HepG2 (cell line): ENCODE results near the gene FAHD1. TPM values are rescaled to one million over a fixed set of nuclear protein-coding genes. Genes with fewer than 3 reads are reported as not detected.
A peak's percentile ranks its signal among the peaks of the same experiment; 100 is the strongest.

ENCODE experiments used
- ARNTL ChIP-seq: sonication (generic); formaldehyde crosslinking; IDR thresholded peaks from 2 replicates; pipeline ENCODE4 v1.4.0; 2020; ENCODE audit warnings: mild to moderate bottlenecking, missing genetic modification reagents
- DPF2 ChIP-seq: sonication (generic); formaldehyde crosslinking; IDR thresholded peaks from 2 replicates; pipeline ENCODE4 v1.4.0; 2020; ENCODE audit warnings: mild to moderate bottlenecking, low read depth, missing genetic modification reagents, borderline replicate concordance
- KLF9 ChIP-seq: IDR thresholded peaks from 2 replicates; pipeline ENCODE4 v1.6.1; 2016; ENCODE audit warnings: low read depth
- MAZ ChIP-seq, 2 experiments: sonication (generic) in 1 of 2; formaldehyde crosslinking in 1 of 2; IDR thresholded peaks; 2 replicates each; pipeline versions ENCODE4 v1.5.0 to v1.6.1; 2012 to 2020; ENCODE audit warnings: low read depth in 2 of 2, mild to moderate bottlenecking in 2 of 2, borderline replicate concordance in 1 of 2, improper control_type of control experiment in 1 of 2, low read length in 1 of 2, missing genetic modification reagents in 1 of 2, moderate library complexity in 1 of 2
- MYNN ChIP-seq: sonication (generic); formaldehyde crosslinking; IDR thresholded peaks from 2 replicates; pipeline ENCODE4 v1.4.0; 2020; ENCODE audit warnings: mild to moderate bottlenecking, low read depth, missing genetic modification reagents
- NR2F1 ChIP-seq, 2 experiments: fragments of 450-650 bp in 1 of 2; formaldehyde crosslinking in 1 of 2; IDR thresholded peaks; 2 replicates each; pipeline versions ENCODE4 v1.5.0 to v1.6.1; 2016 to 2020; ENCODE audit warnings: mild to moderate bottlenecking in 1 of 2, missing compliant biosample characterization in 1 of 2, missing genetic modification reagents in 1 of 2, moderate library complexity in 1 of 2
- NR2F2 ChIP-seq: IDR thresholded peaks from 2 replicates; pipeline ENCODE4 v1.6.1; 2012; ENCODE audit warnings: low read depth, inconsistent platforms, borderline replicate concordance
- RNF2 ChIP-seq: fragments of 450-650 bp; conservative IDR thresholded peaks from 2 replicates; pipeline ENCODE4 v1.6.1; 2016; ENCODE audit warnings: low read depth
- SIX1 ChIP-seq: sonication (generic); formaldehyde crosslinking; IDR thresholded peaks from 2 replicates; pipeline ENCODE4 v1.4.0; 2020; ENCODE audit warnings: missing genetic modification reagents, borderline replicate concordance
- SRSF1 ChIP-seq: fragments of 200-400 bp; formaldehyde crosslinking; optimal IDR thresholded peaks from 2 replicates; pipeline ENCODE3; 2017; ENCODE audit warnings: mild to moderate bottlenecking, low read depth, low read length, moderate library complexity
- TCF12 ChIP-seq, 2 experiments: fragments of 450-650 bp in 1 of 2; sonication (generic) in 1 of 2; formaldehyde crosslinking in 1 of 2; IDR thresholded peaks; 2 replicates each; pipeline versions ENCODE4 v1.6.1 to v1.8.0; 2017 to 2022; ENCODE audit warnings: antibody characterized with exemption in 1 of 2, mild to moderate bottlenecking in 1 of 2, missing genetic modification reagents in 1 of 2, moderate library complexity in 1 of 2
- YEATS4 ChIP-seq: sonication (generic); formaldehyde crosslinking; IDR thresholded peaks from 2 replicates; pipeline ENCODE4 v1.4.0; 2020; ENCODE audit warnings: missing genetic modification reagents, borderline replicate concordance
- ZC3H13 ChIP-seq: sonication (generic); formaldehyde crosslinking; IDR thresholded peaks from 2 replicates; pipeline ENCODE4 v1.8.1; 2023; ENCODE audit warnings: mild to moderate bottlenecking, missing genetic modification reagents, moderate library complexity
- ZNF205 ChIP-seq: IDR thresholded peaks from 2 replicates; pipeline ENCODE4 v1.6.1; 2018; ENCODE audit warnings: missing biosample characterization, missing genetic modification reagents
- ZNF33A ChIP-seq: sonication (generic); formaldehyde crosslinking; IDR thresholded peaks from 2 replicates; pipeline ENCODE4 v1.5.1; 2020; ENCODE audit warnings: missing genetic modification reagents, mild to moderate bottlenecking, moderate library complexity, borderline replicate concordance
- ZNF577 ChIP-seq: sonication (generic); formaldehyde crosslinking; IDR thresholded peaks from 2 replicates; pipeline ENCODE4 v1.4.0; 2020; ENCODE audit warnings: mild to moderate bottlenecking, low read depth, missing genetic modification reagents, borderline replicate concordance
- ZNF674 ChIP-seq: sonication (generic); formaldehyde crosslinking; IDR thresholded peaks from 2 replicates; pipeline ENCODE4 v1.5.0; 2020; ENCODE audit warnings: low read depth, mild to moderate bottlenecking, missing genetic modification reagents
- ZNF772 ChIP-seq: sonication (generic); formaldehyde crosslinking; IDR thresholded peaks from 2 replicates; pipeline ENCODE4 v1.5.0; 2020; ENCODE audit warnings: mild to moderate bottlenecking, missing genetic modification reagents
- polyA plus RNA-seq, 8 experiments: library from polyadenylated mRNA; depleted of rRNA in 3 of 8; stranded (reverse) in 7 of 8; unstranded in 1 of 8; fragments of >200 nt; fragmentation: Illumina TruSeq in 4 of 8; extraction: Trizol in 4 of 8; gene quantifications; 2 replicates each; pipeline versions ENCODE4 v1.2.1 to v1.2.3, GENCODE V29; 2011 to 2016; ENCODE audit warnings: low read depth in 4 of 8, missing spikeins in 1 of 8, mixed read lengths in 1 of 8; ENCODE audit not compliant: insufficient read depth in 1 of 8
- total RNA-seq, 5 experiments: library from RNA; depleted of rRNA; stranded (reverse); fragments of >200 nt; fragmentation: Illumina TruSeq; extraction: Trizol; gene quantifications; 2 replicates each; pipeline ENCODE4 v1.2.3, GENCODE V29; 2016; ENCODE audit warnings: low read depth in 1 of 5
- TF ChIP-seq, protein P1 (sequence below): sonication (generic); formaldehyde crosslinking; IDR thresholded peaks from 2 replicates; pipeline ENCODE4 v1.4.0; 2020; ENCODE audit warnings: missing genetic modification reagents, borderline replicate concordance
- TF ChIP-seq, protein P2 (sequence below): sonication (generic); formaldehyde crosslinking; IDR thresholded peaks from 2 replicates; pipeline ENCODE4 v1.8.1; 2023; ENCODE audit warnings: missing genetic modification reagents, inconsistent platforms, borderline replicate concordance
- TF ChIP-seq, protein P3 (sequence below): sonication (generic); formaldehyde crosslinking; IDR thresholded peaks from 2 replicates; pipeline ENCODE4 v1.5.1; 2020; ENCODE audit warnings: missing genetic modification reagents, mild to moderate bottlenecking, borderline replicate concordance
- TF ChIP-seq, protein P4 (sequence below): sonication (generic); formaldehyde crosslinking; conservative IDR thresholded peaks from 2 replicates; pipeline ENCODE4 v1.4.0; 2020; ENCODE audit warnings: missing genetic modification reagents

Gene FAHD1
- total and polyA plus RNA-seq, 2 of the 13 experiments (the other 11 are each of a cell fraction or from before 2014, with no cell fraction given): 39.0 to 45.3 TPM

DNA sequence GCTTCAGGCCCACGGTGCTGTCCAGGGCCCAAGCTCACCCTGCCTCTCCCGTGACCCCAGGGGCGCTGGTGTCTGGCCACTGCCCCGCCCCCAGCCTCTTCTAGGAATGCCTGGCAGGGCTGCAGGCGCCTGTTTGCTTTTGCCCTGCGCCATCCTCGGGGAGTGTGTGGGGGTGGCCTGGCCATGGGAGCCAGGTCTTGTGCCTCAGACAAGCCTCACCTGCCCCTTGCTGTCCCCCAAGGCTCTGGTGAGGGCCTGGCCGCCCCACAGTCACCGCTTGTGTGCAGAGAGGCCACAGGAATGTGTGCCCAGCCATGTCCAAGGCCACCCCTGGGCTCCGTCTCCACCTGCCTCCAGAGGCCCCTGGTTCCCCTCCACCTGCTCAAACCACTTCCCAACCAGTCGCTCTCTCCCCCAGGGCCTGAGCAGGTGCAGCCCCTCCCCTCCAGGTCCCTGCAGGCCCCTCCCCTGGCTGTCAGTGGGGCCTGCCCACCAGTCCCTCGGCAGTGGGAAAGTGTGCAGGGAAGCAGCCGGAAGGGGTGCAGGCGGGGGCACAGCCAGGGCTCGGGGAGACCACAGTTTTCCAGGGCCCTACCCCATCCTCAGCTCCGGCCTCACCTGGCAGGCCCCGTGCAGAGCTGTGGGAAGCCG lies 32.7 kb upstream of the FAHD1 start (continued):
- TF ChIP-seq, protein P1, sequence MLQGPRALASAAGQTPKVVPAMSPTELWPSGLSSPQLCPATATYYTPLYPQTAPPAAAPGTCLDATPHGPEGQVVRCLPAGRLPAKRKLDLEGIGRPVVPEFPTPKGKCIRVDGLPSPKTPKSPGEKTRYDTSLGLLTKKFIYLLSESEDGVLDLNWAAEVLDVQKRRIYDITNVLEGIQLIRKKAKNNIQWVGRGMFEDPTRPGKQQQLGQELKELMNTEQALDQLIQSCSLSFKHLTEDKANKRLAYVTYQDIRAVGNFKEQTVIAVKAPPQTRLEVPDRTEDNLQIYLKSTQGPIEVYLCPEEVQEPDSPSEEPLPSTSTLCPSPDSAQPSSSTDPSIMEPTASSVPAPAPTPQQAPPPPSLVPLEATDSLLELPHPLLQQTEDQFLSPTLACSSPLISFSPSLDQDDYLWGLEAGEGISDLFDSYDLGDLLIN (CRISPR knock-in tag): no peak
- TF ChIP-seq NR2F2: 0 out of 2 replicates have a peak, but pooled peaks have one; percentile 31
- TF ChIP-seq SRSF1: peak; percentile 64
- no peak; the same call in 1 of the 2 replicates for TF ChIP-seq ZNF205 (CRISPR knock-in tag)
- no peak for TF ChIP-seq ZNF33A (CRISPR knock-in tag)
- no peak for TF ChIP-seq MAZ (IDR thresholded peaks at IDR 0.05; ENCODE audit: borderline replicate concordance, low read depth, low read length)
- 0 out of 2 replicates have a peak, but pooled peaks have one; percentile 30 for TF ChIP-seq MAZ (CRISPR knock-in tag; IDR thresholded peaks at IDR 0.05; ENCODE audit: low read depth)
- TF ChIP-seq, protein P2, sequence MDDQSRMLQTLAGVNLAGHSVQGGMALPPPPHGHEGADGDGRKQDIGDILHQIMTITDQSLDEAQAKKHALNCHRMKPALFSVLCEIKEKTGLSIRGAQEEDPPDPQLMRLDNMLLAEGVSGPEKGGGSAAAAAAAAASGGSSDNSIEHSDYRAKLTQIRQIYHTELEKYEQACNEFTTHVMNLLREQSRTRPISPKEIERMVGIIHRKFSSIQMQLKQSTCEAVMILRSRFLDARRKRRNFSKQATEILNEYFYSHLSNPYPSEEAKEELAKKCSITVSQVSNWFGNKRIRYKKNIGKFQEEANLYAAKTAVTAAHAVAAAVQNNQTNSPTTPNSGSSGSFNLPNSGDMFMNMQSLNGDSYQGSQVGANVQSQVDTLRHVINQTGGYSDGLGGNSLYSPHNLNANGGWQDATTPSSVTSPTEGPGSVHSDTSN (CRISPR knock-in tag): no peak
- TF ChIP-seq KLF9 (CRISPR knock-in tag): no peak
- no peak for TF ChIP-seq ZNF674 (CRISPR knock-in tag)
- no peak for TF ChIP-seq RNF2
- peak; percentile 17; the same call in 1 of the 2 replicates for TF ChIP-seq YEATS4
- TF ChIP-seq ARNTL (CRISPR knock-in tag): peak; percentile 64; the same call in 1 of the 2 replicates
- no peak for TF ChIP-seq TCF12 (IDR thresholded peaks at IDR 0.05)
- TF ChIP-seq TCF12 (CRISPR knock-in tag; IDR thresholded peaks at IDR 0.05): peak; percentile 30; the same call in 1 of the 2 replicates
- TF ChIP-seq DPF2 (CRISPR knock-in tag): peak; percentile 58; the same call in 1 of the 2 replicates
- TF ChIP-seq, protein P3, sequence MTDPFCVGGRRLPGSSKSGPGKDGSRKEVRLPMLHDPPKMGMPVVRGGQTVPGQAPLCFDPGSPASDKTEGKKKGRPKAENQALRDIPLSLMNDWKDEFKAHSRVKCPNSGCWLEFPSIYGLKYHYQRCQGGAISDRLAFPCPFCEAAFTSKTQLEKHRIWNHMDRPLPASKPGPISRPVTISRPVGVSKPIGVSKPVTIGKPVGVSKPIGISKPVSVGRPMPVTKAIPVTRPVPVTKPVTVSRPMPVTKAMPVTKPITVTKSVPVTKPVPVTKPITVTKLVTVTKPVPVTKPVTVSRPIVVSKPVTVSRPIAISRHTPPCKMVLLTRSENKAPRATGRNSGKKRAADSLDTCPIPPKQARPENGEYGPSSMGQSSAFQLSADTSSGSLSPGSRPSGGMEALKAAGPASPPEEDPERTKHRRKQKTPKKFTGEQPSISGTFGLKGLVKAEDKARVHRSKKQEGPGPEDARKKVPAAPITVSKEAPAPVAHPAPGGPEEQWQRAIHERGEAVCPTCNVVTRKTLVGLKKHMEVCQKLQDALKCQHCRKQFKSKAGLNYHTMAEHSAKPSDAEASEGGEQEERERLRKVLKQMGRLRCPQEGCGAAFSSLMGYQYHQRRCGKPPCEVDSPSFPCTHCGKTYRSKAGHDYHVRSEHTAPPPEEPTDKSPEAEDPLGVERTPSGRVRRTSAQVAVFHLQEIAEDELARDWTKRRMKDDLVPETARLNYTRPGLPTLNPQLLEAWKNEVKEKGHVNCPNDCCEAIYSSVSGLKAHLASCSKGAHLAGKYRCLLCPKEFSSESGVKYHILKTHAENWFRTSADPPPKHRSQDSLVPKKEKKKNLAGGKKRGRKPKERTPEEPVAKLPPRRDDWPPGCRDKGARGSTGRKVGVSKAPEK (CRISPR knock-in tag): no peak
- TF ChIP-seq, protein P4, sequence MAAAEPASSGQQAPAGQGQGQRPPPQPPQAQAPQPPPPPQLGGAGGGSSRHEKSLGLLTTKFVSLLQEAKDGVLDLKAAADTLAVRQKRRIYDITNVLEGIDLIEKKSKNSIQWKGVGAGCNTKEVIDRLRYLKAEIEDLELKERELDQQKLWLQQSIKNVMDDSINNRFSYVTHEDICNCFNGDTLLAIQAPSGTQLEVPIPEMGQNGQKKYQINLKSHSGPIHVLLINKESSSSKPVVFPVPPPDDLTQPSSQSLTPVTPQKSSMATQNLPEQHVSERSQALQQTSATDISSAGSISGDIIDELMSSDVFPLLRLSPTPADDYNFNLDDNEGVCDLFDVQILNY: no peak
- no peak for TF ChIP-seq SIX1 (CRISPR knock-in tag)
- peak; percentile 34 to 48; a peak in 3 of 4 replicates for TF ChIP-seq NR2F1 (CRISPR knock-in tag; IDR thresholded peaks at IDR 0.05)
- 0 out of 2 replicates have a peak, but pooled peaks have one; percentile 22 for TF ChIP-seq ZNF772 (CRISPR knock-in tag)
- no peak for TF ChIP-seq ZNF577
- TF ChIP-seq MYNN: no peak
- TF ChIP-seq ZC3H13 (CRISPR knock-in tag): no peak
